Right lobe of liver (tissue), 6 donors: ENCODE results near the gene UPP2. TPM values are rescaled to one million over a fixed set of nuclear protein-coding genes. Genes with fewer than 3 reads are reported as not detected.

Experiments
- ATAC-seq, 4 donors: fragments of 200-7000 bp; cut with Tn5 transposase; one replicate each; pipeline ENCODE4 v1.9.1; 2020; ENCODE audit warnings: mild to moderate bottlenecking in 4 of 4, moderate library complexity in 4 of 4
- DNase-seq, 3 donors: peaks; one replicate each; pipeline ENCODE4 v3.0.0-alpha.2; 2020
- H3K27ac ChIP-seq, 3 donors: fragments of 200-600 bp; one replicate each; pipeline ENCODE4 v1.8.0; 2022
- H3K27me3 ChIP-seq, 2 donors: fragments of 200-600 bp; one replicate each; pipeline ENCODE4 v1.8.0; 2022
- H3K36me3 ChIP-seq, 4 donors: fragments of 200-600 bp; sonication (generic) in 1 of 4; one replicate each; pipeline versions ENCODE4 v1.5.1 to v1.8.0; 2017 to 2022; ENCODE audit warnings: control low read depth in 1 of 4
- H3K4me1 ChIP-seq, 4 donors: fragments of 200-600 bp; sonication (generic) in 1 of 4; one replicate each; pipeline versions ENCODE4 v1.5.1 to v1.8.0; 2017 to 2022; ENCODE audit warnings: control low read depth in 1 of 4
- H3K4me3 ChIP-seq, 3 donors: fragments of 200-600 bp; one replicate each; pipeline ENCODE4 v1.8.0; 2022
- H3K9me3 ChIP-seq, 4 donors: fragments of 200-600 bp; sonication (generic) in 1 of 4; one replicate each; pipeline versions ENCODE4 v1.5.1 to v1.8.0; 2017 to 2022; ENCODE audit warnings: control low read depth in 1 of 4
- CTCF ChIP-seq, 4 donors: fragments of 200-600 bp in 3 of 4; fragments of 450-650 bp in 1 of 4; IDR thresholded peaks; one replicate each; pipeline versions ENCODE4 v1.5.1 to v1.8.0; 2016 to 2022; ENCODE audit warnings: antibody characterized with exemption in 4 of 4, mild to moderate bottlenecking in 2 of 4
- POLR2A ChIP-seq: fragments of 450-650 bp; IDR thresholded peaks from one replicate; pipeline ENCODE4 v1.6.1; 2017; ENCODE audit warnings: antibody characterized with exemption, mild to moderate bottlenecking
- WGBS: methylation state at CpG from one replicate; pipeline ENCODE4 v1.1.6; 2018; ENCODE audit warnings: low coverage, low lambda C conversion rate; ENCODE audit not compliant: insufficient coverage; ENCODE audit errors: missing lambda C conversion rate; 5-methylcytosine and 5-hydroxymethylcytosine counted together
- intact Hi-C, 2 donors: fragments of 100-400 bp; cut with DNase I; formaldehyde crosslinking; loops; one replicate each; pipeline versions ENCODE4 v1.11.2 to v1.14.1; 2022
- total RNA-seq, 6 experiments: library from RNA; depleted of rRNA in 2 of 6; stranded (reverse); fragments of >200 nt in 2 of 6; fragmentation: NEBNext Ultra II Directional in 3 of 6; extraction: Animal tissue kit (Norgen Biotek cat#: 25700) in 3 of 6; gene quantifications; one replicate each; pipeline versions ENCODE4 v1.1.0 to v1.2.4, GENCODE V29; 2016 to 2023
- donor health status: DM: no; HTN: yes; CAD: no.
- donor health status: DM: no; HTN: no; CAD: no.
- donor health status: DM: no; HTN: no; CAD: no.
- donor health status: DM: no; HTN: yes; CAD: no.
- donor health status: DM: no; HTN: yes; CAD: no.

Gene UPP2
- total RNA-seq, 6 experiments from 2014 or later = 0.53 to 36.4 (median 1.7) TPM

- H3K4me1 ChIP-seq = peaks cover 0 to 6% (median 0%) of the 10 kb centered on the region in 4 donors
- no peaks in the 10 kb centered on the region for H3K9me3 ChIP-seq
- peak; percentile 34 to 69 (median 63) for DNase-seq
- peak; percentile 56 to 87 (median 64) for ATAC-seq
- no peaks in the 10 kb centered on the region for H3K36me3 ChIP-seq
- intact Hi-C loops = no loop called here
- TF ChIP-seq CTCF (IDR thresholded peaks at IDR 0.05) = no peak
- no peak for TF ChIP-seq POLR2A
- WGBS = no CpG with 5 or more reads among the region's 1 CpG
- H3K27me3 ChIP-seq = no peaks in the 10 kb centered on the region
- no peak overlapping the region for H3K27ac ChIP-seq
- H3K4me3 ChIP-seq = no peak overlapping the region
Measured at GRCh38 chr2:158072361-158072760, 29.3 kb upstream of the UPP2 start.

GRCh38 chr2:158079672-158080071 is 22.0 kb upstream of the UPP2 start:
- Histone ChIP-seq H3K36me3 (no peaks in the 10 kb centered on the region), H3K4me3 (no peak overlapping the region), H3K4me1 (no peaks in the 10 kb centered on the region), H3K27me3 (no peaks in the 10 kb centered on the region), H3K27ac (no peak overlapping the region), H3K9me3 (no peaks in the 10 kb centered on the region)
- ATAC-seq = no peak
- no peak for DNase-seq
- intact Hi-C loops = no loop called here
- TF ChIP-seq CTCF (IDR thresholded peaks at IDR 0.05) = no peak
- no peak for TF ChIP-seq POLR2A
- WGBS = 63% methylated on average over 3 of the region's 3 CpGs

GRCh38 chr2:158088093-158088492 is 13.6 kb upstream of the UPP2 start:
- 78% methylated on average over 3 of the region's 3 CpGs for WGBS
- ATAC-seq = no peak
- TF ChIP-seq CTCF (IDR thresholded peaks at IDR 0.05) = no peak
- no peak for TF ChIP-seq POLR2A
- intact Hi-C loops = no loop called here
- H3K27ac ChIP-seq = no peak overlapping the region
- H3K4me3 ChIP-seq = no peak overlapping the region
- no peaks in the 10 kb centered on the region for H3K4me1 ChIP-seq
- H3K9me3 ChIP-seq = no peaks in the 10 kb centered on the region
- H3K36me3 ChIP-seq = no peaks in the 10 kb centered on the region
- no peaks in the 10 kb centered on the region for H3K27me3 ChIP-seq
- DNase-seq = no peak

- peaks cover 0 to 5% (median 0%) of the 10 kb centered on the region in 4 donors for H3K4me1 ChIP-seq
- no peak for TF ChIP-seq CTCF (IDR thresholded peaks at IDR 0.05)
- TF ChIP-seq POLR2A = no peak
- H3K27ac ChIP-seq = no peak overlapping the region
- no peaks in the 10 kb centered on the region for H3K9me3 ChIP-seq
- DNase-seq = no peak
- WGBS = 41% methylated on average over 3 of the region's 5 CpGs
- ATAC-seq = no peak
- no peaks in the 10 kb centered on the region for H3K27me3 ChIP-seq
- H3K4me3 ChIP-seq = no peak overlapping the region
- intact Hi-C loops = no loop called here
- H3K36me3 ChIP-seq = no peaks in the 10 kb centered on the region
Measured at GRCh38 chr2:158089322-158089721, 12.4 kb upstream of the UPP2 start.

- Histone ChIP-seq H3K4me3 (no peak overlapping the region), H3K36me3 (no peaks in the 10 kb centered on the region), H3K4me1 (peaks cover 0 to 26% (median 3%) of the 10 kb centered on the region in 4 donors), H3K27ac (no peak overlapping the region), H3K9me3 (no peaks in the 10 kb centered on the region), H3K27me3 (no peaks in the 10 kb centered on the region)
- DNase-seq (no peak), ATAC-seq (no peak)
- WGBS = 83% methylated on average over 3 of the region's 4 CpGs
- intact Hi-C loops = no loop called here
- no peak for TF ChIP-seq CTCF (IDR thresholded peaks at IDR 0.05)
- TF ChIP-seq POLR2A = no peak
Measured at GRCh38 chr2:158091647-158092046, 10.0 kb upstream of the UPP2 start.
